GM21529 (cell line): Measurements from ENCODE around the gene NOD1.
A peak's percentile ranks its signal among the peaks of the same experiment; 100 is the strongest.
"Not testable (repeated sequence)": the region's sequence is repeated elsewhere in the genome, so short reads cannot be mapped to it uniquely, and the experiment has no call there.

ENCODE experiments used
- ATAC-seq: cut with Tn5 transposase; IDR thresholded peaks from one replicate; pipeline ENCODE4 v1.9.1; 2021; ENCODE audit not compliant: unreplicated experiment

NOD1 gene

DNA sequence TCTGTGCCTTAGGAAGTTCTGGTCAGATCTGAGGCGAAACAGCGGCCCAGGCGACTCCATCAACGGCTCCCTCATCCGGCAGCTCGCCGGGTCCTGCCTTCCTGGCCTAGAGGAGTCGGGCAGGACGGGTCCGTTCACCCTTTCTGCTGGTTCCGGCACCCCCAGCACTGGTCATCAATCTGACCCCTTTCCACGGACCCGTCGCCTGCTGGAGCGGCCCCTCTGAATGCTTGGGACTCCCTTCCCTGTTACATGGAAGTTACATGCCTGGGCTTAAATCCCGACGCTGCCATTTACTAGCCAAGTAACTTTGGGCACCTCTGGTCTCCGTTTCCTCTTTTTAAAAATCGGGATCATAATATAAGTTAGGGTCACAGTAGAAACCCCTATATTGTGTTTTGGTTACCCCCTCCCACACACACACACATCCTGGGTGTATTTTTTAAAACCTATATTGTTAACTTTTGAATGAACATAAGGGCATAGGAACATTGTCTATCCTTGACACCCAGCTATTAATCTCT, 26.7 kb upstream of the NOD1 start:
- peak; percentile 25 for ATAC-seq

DNA sequence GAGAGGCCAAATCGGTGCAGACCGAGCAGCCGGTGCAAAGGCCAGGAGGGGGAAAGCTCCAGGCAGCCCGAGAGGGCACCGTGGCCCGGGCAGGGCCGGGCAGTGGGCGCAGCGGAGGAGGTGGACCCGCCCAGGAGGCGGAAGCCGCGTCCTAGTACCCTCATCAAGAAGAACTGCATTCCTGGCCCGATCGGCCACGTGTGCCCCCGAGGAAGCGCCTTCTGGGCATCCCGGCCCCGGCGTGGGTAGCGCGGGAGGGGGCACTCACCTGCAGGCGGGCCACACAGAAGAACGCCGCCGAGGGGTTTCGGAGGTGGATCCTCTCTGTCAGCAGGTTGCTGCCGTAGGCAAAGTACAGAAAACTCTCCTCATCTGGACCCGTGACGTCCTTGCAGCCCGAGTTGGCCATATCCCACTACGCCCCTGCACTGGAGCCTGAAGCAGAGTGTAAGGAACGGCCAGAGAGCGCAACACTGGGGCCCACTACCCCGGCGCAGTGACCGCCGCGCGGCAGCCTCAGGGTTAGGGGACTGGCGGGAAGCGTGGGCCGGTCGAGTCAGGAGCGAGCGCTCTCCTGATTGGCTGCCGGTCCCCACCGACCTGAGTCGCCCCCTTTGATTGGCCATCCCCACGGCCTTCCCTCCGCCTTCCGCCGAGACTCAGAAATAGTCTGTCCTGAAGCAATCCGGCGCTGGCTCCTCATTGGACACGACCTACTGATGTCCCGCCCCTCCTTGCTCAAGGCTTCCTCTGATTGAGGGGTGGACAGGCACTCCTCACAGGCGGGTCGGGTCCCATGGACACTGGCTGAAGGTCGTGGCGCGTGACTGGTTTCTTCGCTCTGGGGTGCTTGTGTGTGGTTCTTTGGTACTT, 26.0 kb upstream of the NOD1 start, which contains the start of gene GGCT:
Gene GGCT (minus strand): TSS at position 529 of the 873 bp plus-strand sequence. CDS start 120 bp downstream, at position 409.
- peak; percentile 99 for ATAC-seq

DNA sequence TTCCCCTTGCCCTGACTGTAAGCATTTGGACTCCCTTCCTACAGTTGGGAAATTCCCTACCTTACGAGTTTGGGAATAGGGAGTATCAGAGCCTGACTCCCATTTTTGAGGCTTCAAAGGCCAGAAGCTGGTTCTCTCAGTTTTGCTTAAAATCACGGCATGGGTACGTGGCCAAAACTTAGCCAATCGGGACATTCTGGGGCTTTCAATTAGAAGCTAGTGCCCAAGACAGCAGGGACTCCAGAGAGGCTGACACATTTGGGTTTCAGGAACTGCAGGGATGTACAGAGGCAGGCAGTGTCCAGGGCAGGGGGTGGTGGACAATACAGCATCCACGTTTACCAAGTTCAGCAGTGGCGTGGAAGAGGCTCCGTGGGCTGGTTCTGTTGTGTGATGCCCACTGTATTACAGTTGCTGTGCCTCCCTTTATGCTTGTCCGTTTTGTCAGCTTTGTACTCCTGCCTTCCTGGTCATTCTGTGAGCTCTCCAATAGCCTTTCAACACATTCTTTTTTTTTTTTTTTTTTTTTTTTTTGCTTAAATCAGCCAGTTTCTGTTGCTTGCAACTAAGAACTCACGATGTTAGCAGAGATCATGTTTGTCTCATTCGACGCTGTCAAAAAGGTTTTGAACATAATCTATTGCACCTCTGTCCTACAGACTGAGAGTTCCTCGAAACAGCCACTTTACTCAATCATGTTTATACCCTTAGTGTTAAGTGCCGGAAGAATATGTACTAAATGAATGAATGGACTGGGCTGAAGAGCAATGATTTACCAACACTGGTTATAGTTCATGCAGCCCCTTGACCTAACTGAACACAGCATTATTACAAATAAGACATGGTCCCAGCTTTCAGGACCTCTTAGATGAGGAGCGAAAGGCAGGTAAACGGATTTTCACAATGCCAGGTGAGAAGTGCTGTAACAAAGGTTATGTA, 25.0 kb upstream of the NOD1 start:
- no peak for ATAC-seq

DNA sequence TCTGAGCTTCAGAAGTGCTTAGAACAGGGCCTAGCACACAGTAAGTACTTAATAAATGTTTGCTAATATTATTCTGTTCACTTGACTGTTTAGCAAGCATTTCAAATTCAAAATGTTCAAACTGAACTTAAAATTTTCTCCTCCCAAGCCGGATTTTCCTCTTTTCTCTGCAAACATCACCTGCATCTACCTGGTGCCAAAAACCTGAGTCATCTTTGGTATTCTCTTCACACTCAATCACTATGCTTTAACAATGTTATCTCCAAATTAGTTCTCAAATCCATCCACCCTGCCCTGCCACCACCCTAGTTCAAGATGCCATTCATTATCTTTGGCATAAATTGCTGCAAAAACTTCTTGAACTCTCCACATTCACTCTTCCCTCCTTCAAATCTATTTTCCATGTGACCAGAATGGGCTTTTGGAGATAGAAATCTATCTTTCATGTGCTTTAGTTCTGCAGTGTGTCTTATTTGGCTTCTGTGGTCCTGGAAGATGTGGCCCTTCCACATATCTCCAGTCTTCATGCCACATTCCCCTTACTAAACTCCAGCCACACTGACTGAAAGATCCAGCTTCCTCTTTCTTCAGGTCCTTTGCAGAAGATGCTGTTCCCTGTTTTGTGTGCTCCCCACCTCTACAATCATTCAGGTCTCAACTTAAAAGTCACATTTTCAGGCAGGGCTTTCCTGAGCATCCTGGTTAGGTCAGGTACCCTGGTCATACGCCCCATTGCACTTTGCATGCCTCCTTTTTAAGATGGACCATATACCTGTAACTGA, 24.1 kb upstream of the NOD1 start:
- no peak for ATAC-seq

DNA sequence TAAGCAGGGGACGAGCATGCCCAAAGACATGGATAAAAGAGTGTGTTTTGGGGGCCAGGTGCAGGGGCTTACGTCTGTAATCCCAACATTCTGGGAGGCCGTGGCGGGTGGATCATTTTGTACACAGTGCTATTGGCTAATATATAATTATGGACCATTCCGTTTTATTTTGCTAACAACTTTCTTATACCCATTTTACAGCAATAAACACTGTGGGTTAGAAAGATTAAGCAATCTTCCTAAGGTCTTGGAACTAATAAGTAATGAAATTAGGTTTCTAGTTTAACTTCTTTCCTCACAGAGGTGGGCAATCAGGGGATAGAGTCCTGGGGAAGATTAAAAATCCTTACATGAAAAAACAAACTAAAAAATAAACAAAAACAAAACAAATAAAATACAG, 22.7 kb upstream of the NOD1 start:
- no peak for ATAC-seq

DNA sequence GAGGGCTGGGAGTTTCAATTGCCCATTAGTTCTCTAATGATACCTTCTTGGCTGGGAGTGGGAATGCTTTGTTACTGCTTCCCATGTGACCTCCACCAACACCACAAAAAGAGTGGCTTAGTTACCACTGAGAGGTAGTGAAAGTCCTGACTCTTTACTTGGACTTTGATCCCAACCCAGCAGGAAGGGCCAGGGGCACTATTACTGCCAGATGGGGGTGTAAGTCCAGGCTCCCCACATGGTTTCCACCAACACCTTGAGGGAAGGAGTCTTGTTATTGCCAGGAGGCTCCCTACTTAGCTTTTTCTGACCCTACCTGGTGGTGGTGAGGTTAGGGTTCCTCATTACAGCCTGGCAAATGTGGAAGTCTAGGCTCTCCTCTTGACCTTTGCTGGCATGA, 14.6 kb upstream of the NOD1 start:
- ATAC-seq, result no peak

DNA sequence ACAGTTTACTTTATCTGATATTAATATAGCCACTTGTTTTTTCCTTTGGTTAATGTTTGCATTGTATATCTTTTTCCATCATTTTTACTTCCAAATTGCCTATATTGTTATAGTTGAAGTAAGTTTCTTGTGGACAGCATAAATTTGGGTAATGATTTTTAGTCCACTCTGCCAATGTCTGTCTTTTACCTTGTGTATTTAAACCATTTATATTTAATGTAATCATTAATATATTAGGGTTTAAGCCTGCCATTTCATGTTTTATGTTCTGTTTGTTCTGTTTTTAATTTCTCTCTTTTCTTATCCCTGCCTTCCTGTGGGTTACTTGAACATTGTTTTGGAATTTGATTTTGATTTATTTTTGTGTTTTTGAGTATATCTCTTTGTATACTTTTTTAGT, 12.8 kb upstream of the NOD1 start:
- no peak for ATAC-seq

DNA sequence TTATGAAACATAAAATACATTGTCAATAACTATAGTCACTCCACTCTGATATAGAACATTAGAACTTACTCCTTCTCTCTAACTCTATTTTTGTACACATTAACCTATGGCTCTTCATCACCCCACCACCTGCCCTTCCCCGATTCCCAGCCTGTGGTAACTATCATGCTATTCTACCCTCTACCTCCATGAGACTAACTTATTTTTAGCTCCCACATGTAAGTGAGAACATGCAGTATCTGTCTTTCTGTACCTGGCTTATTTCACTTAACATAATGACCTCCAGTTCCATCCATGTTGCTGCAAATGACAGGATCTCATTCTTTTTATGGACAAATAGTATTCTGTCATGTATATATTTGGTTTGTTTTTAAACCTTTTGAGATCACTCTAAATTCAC, 8.8 kb upstream of the NOD1 start:
- ATAC-seq, result no peak

DNA sequence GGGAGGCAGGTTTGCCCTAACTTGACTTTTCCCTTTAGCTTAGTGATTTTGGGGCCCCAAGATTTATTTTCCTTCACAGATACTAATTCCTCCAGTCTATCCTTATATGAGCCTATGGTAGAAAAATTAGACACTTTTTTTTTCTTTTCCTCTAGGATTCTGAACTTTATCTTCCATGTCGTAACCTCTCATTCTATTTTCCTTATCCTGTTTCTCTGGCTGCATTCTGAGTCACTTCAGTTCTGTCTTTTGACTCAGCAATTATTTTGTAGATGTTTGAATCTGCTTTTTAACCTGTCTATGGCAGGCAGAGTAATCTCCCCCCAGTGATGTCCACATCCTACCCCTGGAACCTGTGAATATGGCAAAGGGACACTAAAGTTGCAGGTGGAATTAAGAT, 7.1 kb upstream of the NOD1 start:
- no peak for ATAC-seq

DNA sequence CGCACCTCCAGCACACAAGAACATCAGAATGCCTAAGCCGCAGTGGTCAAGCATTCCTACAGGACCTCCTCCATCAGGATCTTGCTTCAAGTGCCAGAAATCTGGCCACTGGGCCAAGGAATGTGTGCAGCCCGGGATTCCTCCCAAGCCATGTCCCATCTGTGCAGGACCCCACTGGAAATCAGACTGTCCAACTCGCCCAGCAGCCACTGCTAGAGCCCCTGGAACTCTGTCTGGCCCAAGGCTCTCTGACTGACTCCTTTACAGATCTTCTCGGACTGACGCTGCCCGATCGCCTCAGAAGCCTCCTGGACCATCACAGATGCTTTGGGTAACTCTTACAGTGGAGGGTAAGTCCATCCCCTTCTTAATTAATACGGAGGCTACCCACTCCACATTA, 2.8 kb upstream of the NOD1 start:
- not testable (repeated sequence) for ATAC-seq

DNA sequence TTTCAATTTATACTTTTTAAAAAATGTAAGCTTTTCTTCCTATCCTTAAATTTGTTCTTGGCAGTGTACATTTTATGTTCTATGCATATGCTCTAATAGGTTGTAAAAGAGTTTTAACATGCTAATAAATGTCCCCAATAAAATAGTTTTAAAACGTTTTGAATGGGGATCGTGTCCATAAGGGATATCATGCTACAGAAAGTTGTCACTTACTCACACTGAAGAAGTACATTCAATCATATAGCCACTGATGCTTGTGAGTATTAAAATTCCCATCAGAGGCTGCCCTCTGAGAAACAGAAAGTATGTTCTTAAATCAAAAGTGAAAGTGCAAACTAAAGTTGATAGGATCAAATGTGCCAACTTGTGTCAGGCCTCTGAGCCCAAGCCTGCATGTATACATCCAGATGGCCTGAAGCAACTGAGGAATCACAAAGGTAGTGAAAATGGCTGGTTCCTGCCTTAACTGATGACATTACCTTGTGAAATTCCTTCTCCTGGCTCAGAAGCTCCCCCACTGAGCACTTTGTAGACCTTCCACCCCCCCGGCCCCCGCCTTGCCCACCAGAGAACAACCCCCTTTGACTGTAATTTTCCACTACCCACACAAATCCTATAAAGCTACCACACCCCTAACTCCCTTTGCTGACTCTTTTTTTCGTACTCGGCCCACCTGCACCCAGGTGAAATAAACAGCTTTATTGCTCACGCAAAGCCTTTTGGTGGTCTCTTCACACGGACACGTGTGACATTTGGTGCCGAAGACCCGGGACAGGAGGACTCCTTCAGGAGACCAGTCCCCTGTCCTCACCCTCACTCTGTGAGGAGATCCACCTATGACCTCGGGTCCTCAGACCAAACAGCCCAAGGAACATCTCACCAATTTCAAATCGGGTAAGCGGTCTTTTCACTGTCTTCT, 877 bp upstream of the NOD1 start:
- ATAC-seq, result no peak

DNA sequence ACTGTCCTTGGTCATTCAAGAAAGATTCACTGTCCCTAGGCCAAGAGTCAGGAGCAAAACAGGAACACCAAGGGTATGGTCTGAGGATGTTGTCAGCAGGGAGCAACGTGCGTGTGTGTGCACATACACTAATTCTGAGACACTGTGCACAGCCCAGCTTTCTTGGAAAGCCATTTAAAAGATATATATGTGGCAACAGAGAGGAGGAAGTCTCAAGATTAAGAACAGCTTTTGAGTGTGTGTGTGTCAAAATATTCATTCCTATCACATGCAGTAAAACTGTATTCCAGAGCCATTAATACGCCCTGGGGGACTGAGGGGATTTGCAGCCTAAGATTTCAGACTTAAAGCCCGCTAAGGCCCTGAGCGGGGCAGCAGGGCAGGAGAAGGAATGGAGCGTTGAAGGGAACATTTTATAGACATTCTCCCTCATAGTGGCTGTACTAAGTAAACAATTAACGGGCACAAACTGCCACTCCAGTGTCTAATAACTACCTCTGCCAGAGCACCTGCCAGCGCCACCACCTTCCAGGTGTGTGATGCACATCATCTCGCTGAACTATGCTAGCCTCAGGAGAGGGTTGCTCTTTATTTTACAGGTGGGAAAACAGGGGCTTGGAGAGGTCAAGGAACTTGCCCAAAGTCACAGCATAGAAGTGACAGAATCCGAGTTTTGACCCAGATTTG, 2.0 kb downstream of the NOD1 start:
- no peak for ATAC-seq

DNA sequence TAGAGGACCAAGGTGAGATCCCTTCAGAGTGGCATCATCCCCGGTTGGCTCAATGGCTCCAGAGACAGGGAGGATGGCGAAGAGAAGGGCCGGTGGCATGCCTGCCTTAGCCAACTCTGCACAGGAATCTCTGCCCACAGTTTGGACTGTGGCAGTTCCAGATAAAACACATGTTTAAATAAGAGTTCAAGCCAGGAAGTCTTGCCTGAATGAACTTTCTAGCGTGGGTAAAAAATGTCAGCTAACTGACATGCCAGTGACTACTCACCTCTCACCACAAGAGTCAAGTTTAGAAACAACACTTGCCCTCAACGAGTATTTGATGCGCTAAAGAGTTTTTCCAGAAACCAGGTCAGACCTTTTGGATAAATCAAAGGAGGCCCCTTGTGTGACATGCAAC, 3.0 kb downstream of the NOD1 start:
- no peak for ATAC-seq

DNA sequence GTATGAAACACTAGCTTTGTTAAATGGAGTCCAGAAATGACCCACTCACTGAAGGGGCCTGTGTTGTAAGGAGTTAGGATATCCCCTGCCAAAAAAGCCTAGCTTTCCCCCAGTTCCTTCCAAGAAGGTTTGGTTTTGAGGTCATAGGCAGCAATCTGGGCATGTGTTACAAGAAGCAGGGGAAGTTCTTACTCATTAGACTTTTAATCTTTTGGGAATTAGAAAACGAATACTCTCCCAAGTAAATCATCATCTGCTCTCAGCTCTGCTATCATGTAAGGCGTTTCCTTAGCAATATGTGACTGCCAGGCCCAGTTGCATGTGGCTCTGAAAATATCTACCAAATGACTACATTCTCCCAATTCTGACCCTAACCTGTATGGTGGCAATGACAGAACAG, 3.7 kb downstream of the NOD1 start:
- no peak for ATAC-seq

DNA sequence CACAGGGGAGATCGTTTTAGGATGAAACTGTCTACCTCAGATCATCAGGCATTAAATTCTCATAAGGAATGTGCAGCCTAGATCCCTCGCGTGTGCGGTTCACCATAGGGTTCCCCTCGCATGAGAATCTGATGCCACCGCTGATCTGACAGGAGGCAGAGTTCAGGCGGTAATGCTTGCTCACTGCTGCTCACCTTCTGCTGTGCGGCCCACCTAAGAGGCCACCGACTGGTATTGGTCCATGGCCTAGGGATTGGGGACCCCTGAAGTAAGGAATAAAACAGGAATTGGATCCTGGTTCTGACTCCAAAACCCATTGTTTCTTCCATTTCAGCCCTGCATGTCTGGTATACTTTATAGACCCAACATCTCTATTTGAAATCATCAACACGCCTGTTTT, 4.1 kb downstream of the NOD1 start:
- ATAC-seq, result no peak

DNA sequence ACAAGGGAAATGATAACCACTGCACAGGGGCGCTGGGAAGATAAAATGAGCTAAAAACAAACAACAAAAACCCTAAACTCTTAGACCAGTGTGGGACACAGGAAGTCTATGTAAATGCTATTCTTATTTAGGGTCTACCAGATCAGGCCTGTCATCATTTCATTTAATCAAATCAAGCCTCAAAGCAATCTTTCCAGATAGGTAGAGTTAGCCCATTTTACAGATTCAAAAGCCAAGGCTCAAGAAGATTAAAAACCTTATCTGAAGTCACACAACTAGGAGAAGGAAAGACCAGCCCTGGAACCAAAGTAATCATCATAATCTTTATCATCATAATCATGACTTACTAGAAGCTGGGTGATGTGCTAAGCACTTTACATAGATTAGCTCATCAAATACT, 4.7 kb downstream of the NOD1 start:
- no peak for ATAC-seq

DNA sequence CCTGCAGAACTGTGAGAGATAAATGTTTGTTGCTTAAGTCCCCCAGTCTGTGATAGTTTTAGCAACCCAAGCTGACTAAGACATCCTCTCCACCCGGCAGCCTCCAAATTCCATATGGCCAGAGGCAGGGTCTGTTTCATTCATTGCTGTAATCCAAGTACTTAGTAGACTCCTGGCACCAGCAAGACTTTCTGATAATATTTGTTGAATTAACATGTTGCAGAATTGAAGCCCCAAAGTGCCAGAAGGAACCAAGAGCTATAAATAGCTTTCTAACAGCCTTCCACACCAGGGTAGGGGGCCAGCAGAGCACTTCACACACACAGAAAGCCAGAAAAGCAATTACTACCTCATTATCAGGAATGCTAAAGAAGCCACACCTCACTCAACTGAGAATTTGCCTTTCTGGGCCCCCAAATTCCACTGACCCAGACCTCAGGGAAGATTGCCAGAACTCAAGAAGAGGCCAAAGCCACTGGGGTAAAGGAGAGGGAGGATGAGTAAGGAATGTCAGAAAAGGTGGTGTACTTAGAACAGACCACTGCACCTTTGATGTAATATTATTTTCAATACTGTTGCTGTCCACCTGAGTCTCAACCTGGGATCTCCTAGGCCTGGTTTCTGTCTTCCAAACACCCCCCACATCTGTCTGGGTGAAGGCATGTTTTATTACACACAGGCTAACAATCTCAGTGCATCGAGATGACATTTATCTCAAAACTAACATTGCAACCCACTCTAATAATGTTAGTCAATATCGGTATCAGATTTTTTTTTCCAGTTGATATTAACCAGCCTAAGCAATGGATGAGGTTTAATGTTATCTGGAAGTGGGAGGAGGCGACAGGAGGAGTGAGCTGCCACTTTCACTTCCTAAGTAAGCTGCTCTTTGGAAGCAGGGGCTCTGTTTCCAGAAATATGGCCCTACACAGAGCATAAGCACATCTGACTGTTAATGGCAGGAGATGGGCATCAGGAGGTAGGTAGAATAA, 5.5 kb downstream of the NOD1 start:
- no peak for ATAC-seq
